GM21825 (cell line): Measurements from ENCODE around the gene LRRC4.

Experiments used
- ATAC-seq: cut with Tn5 transposase; IDR thresholded peaks from one replicate; pipeline ENCODE4 v1.9.1; 2021; ENCODE audit warnings: mild to moderate bottlenecking, moderate library complexity; ENCODE audit not compliant: unreplicated experiment

The LRRC4 gene

GRCh38 chr7:128030654-128031611 is at the start of gene LRRC4:
LRRC4 (minus strand) TSS chr7:128031437; CDS start chr7:128030640, 797 bp downstream.
- peak; percentile 51 for ATAC-seq

- no peak for ATAC-seq
Measured at GRCh38 chr7:128080169-128080568, 48.9 kb upstream of the LRRC4 start.

GRCh38 chr7:128078309-128078708 is 47.1 kb upstream of the LRRC4 start:
- ATAC-seq, result no peak

- ATAC-seq, result no peak
Measured at GRCh38 chr7:128076796-128077271, 45.6 kb upstream of the LRRC4 start.

- no peak for ATAC-seq
Measured at GRCh38 chr7:128076196-128076795, 45.1 kb upstream of the LRRC4 start.

GRCh38 chr7:128075242-128076095 is 44.2 kb upstream of the LRRC4 start:
- ATAC-seq, result no peak

- no peak for ATAC-seq
Measured at GRCh38 chr7:128074736-128075135, 43.5 kb upstream of the LRRC4 start.

GRCh38 chr7:128074336-128074735 is 43.1 kb upstream of the LRRC4 start:
- ATAC-seq, result no peak

- ATAC-seq, result no peak
Measured at GRCh38 chr7:128073671-128074310, 42.6 kb upstream of the LRRC4 start.

GRCh38 chr7:128071801-128072200 is 40.6 kb upstream of the LRRC4 start:
- ATAC-seq, result no peak

- no peak for ATAC-seq
Measured at GRCh38 chr7:128071376-128071775, 40.1 kb upstream of the LRRC4 start.

GRCh38 chr7:128069373-128070364 is 38.4 kb upstream of the LRRC4 start:
- ATAC-seq, result no peak

GRCh38 chr7:128068785-128069184 is 37.5 kb upstream of the LRRC4 start:
- no peak for ATAC-seq

GRCh38 chr7:128067983-128068382 is 36.7 kb upstream of the LRRC4 start:
- no peak for ATAC-seq

- ATAC-seq, result no peak
Measured at GRCh38 chr7:128066858-128067257, 35.6 kb upstream of the LRRC4 start.

GRCh38 chr7:128066395-128066794 is 35.2 kb upstream of the LRRC4 start:
- no peak for ATAC-seq

GRCh38 chr7:128065872-128066271 is 34.6 kb upstream of the LRRC4 start:
- ATAC-seq, result no peak

GRCh38 chr7:128063088-128063487 is 31.9 kb upstream of the LRRC4 start:
- ATAC-seq, result no peak

- no peak for ATAC-seq
Measured at GRCh38 chr7:128060018-128060417, 28.8 kb upstream of the LRRC4 start.
